ENCODE results near the gene FETUB.

The FETUB gene

DNA sequence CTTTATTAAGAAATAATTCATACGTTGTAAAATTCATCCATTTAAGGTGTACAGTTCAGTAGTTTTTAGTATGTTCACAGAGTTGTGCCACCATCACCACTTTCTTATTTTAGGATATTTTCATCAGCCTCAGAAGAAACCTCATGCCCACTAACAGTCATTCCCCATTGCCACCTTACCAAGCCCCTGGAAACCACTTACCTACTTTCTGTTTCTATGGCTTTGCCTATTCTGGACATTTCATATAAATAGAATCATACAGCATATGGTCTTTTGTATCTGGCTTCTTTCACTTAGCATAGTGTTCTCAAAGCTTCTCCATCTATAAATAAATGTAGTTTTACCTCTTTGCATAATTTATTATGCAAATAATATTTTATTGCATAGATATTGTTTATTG, 6.6 kb downstream of the FETUB start:
- no peaks in the 10 kb centered on the region for H3K36me3 ChIP-seq (ENCODE audit: control insufficient read depth, insufficient read depth, low read length)
- H3K4me3 ChIP-seq (ENCODE audit: low read length): no peak overlapping the region
- no peaks in the 10 kb centered on the region for H3K27me3 ChIP-seq (ENCODE audit: control insufficient read depth, insufficient read depth, low read length)
- H3K4me1 ChIP-seq (ENCODE audit: control insufficient read depth, insufficient read depth, low read length): no peaks in the 10 kb centered on the region
- no peak overlapping the region for H3K9ac ChIP-seq (ENCODE audit: low read length)
- no peak overlapping the region for H3K27ac ChIP-seq (ENCODE audit: low read depth, low read length)

DNA sequence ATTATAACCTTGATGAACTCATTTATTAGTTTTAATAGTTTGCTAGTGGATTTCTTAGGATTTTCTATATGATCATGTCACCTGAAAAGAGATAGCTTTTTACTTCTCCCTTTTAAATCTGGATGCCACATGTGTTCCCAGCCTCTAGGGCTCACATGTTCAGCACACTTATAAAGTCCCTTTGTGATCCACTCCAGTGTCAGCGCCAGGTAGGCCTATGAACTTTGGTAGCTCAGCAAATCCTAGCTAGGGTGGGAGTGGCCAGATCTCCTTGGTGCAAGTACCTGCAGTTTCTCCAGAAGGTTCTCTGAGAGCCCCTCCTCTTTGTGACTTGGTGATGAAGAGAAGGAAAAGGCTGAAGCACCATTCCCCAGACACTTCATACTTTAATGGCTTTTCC, 8.7 kb downstream of the FETUB start:
- H3K4me1 ChIP-seq (ENCODE audit: control insufficient read depth, insufficient read depth, low read length): no peaks in the 10 kb centered on the region
- no peak overlapping the region for H3K4me3 ChIP-seq (ENCODE audit: low read length)
- H3K27me3 ChIP-seq (ENCODE audit: control insufficient read depth, insufficient read depth, low read length): no peaks in the 10 kb centered on the region
- H3K27ac ChIP-seq (ENCODE audit: low read depth, low read length): no peak overlapping the region
- no peaks in the 10 kb centered on the region for H3K36me3 ChIP-seq (ENCODE audit: control insufficient read depth, insufficient read depth, low read length)
- no peak overlapping the region for H3K9ac ChIP-seq (ENCODE audit: low read length)

DNA sequence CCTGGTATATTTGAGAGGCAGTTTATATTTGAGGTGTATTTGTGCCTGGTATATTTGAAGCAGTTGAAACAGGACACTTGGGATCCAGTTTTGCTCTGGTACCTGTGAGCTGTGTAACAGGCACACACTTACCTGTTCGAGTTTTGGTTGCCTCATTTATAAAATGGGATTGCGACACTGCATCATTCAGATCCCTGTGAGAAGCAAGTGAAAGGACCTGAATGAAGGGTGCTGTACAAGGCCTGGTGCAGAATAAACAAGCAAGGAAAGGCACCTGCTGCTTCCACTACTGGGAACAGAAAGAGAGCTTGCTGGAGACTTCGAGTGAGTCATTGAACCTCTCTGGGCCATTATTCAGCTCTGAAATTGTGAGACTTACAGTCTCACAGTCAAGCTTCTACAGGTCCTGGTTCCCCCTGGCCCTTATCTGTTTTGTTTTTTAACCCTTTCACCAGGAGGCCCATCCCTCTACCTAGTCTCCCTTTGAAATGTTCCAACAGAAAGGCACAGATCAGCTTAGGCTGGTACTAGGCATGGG, 11.5 kb downstream of the FETUB start:
- no peaks in the 10 kb centered on the region for H3K27me3 ChIP-seq (ENCODE audit: control insufficient read depth, insufficient read depth, low read length)

DNA sequence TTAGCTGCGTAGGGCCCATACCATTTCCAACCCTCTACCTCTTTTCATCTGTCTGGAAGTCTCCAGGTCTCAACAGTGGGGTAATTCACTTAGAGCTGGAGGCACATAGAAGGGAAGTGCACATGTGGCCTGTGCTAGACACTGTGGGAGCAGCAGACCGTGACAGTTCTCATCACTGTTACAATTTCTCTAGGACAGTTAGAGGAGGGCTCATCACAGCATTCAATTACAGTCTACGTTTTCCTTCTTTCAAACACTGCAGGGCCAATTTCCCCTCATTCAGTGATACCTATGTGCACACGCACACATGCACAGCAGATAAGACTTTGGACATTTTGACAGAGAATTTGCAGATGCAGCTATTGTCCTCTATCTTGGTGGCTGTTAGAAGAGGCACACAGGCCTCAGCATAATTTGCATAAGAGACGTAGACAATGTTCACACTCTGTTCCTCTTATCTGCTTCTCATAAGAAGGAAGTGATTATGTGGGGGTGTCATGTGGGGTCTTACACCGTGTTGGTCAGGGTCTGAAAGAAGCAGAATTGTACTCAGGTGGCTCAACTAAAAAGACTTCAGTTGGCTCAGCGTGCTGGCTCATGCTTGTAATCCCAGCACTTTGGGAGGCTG, 13.0 kb downstream of the FETUB start:
- no peaks in the 10 kb centered on the region for H3K4me1 ChIP-seq (ENCODE audit: control insufficient read depth, insufficient read depth, low read length)
- no peak overlapping the region for H3K27ac ChIP-seq (ENCODE audit: low read depth, low read length)
- H3K9ac ChIP-seq (ENCODE audit: low read length): no peak overlapping the region
- no peak overlapping the region for H3K4me3 ChIP-seq (ENCODE audit: low read length)
- H3K27me3 ChIP-seq (ENCODE audit: control insufficient read depth, insufficient read depth, low read length): no peaks in the 10 kb centered on the region
- no peaks in the 10 kb centered on the region for H3K36me3 ChIP-seq (ENCODE audit: control insufficient read depth, insufficient read depth, low read length)

More for the DNA sequence above, 11.5 kb downstream of the FETUB start:
- Histone ChIP-seq H3K36me3 (ENCODE audit: control insufficient read depth, insufficient read depth, low read length) (no peaks in the 10 kb centered on the region), H3K4me3 (ENCODE audit: low read length) (no peak overlapping the region), H3K9ac (ENCODE audit: low read length) (no peak overlapping the region), H3K27ac (ENCODE audit: low read depth, low read length) (no peak overlapping the region), H3K4me1 (ENCODE audit: control insufficient read depth, insufficient read depth, low read length) (no peaks in the 10 kb centered on the region)

DNA sequence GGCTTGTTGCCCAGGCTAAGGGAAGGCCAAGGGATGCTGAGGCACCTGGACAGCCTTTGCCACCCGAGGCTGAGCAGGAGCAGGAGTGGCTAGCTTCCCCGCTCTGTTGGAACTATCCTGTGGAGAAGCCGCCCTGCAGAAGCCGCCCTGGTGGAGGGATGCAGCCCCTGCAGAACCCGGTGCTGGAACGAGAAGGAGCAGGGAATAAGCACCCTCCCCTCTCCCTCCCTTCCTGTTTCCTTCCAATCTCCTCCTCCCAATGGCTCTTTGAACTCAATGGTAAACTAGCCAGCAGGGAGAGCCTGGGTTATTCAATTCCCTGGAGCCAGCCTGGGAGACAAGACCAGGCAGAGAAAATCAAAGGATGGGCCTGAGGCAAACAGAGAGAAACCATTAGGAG, 13.8 kb downstream of the FETUB start:
- Histone ChIP-seq H3K9ac (ENCODE audit: low read length) (no peak overlapping the region), H3K36me3 (ENCODE audit: control insufficient read depth, insufficient read depth, low read length) (no peaks in the 10 kb centered on the region), H3K27me3 (ENCODE audit: control insufficient read depth, insufficient read depth, low read length) (no peaks in the 10 kb centered on the region), H3K4me3 (ENCODE audit: low read length) (no peak overlapping the region), H3K27ac (ENCODE audit: low read depth, low read length) (no peak overlapping the region), H3K4me1 (ENCODE audit: control insufficient read depth, insufficient read depth, low read length) (no peaks in the 10 kb centered on the region)

DNA sequence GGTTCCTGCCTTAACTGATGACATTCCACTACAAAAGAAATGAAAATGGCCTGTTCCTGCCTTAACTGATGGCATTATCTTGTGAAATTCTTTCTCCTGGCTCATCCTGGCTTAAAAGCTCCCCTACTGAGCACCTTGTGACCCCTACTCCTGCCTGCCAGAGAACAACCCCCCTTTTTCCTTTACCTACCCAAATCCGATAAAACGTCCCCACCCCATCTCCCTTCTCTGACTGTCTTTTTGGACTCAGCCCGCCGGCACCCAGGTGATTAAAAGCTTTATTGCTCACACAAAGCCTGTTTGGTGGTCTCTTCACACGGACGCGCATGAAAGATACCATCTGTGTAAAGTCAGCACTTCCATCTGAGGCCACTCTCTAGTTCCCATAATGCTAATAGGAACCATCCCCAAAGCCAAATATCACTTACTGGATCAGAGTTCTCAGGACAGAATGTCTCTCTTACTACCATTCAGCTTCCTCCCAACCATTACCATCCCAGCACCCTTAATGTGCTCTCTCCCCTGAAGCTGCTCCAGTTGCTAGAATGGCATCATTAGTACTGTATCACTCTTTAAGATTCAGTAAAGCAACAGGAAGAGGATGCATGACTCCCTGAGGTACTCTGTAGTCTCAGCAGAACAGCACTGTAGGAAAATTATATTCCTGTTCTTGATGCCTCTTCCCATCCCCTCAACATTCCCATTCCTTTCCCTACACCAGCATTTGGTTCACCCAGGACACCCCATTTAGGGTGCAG, 23.3 kb downstream of the FETUB start:
- Histone ChIP-seq H3K9ac (ENCODE audit: low read length) (no peak overlapping the region), H3K27ac (ENCODE audit: low read depth, low read length) (no peak overlapping the region), H3K27me3 (ENCODE audit: control insufficient read depth, insufficient read depth, low read length) (no peaks in the 10 kb centered on the region), H3K4me3 (ENCODE audit: low read length) (no peak overlapping the region), H3K36me3 (ENCODE audit: control insufficient read depth, insufficient read depth, low read length) (no peaks in the 10 kb centered on the region), H3K4me1 (ENCODE audit: control insufficient read depth, insufficient read depth, low read length) (no peaks in the 10 kb centered on the region)

DNA sequence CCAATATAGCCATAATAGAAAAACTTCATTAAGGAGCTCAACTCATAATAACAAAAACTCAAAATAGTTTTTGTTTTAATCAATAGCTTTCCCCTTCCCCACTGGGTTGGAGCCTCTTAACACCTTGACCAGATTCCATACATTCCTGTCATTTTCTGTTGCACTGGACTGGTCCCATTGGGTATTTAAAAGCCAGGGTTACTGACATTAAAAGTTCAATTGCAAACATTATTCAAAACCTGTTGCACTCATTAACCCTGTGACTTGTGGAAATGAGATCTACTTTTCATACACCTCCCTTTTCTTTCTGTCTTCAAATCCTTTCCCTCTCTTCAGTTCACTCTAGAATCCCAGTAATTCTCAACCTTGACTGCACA, 23.9 kb downstream of the FETUB start:
- no peaks in the 10 kb centered on the region for H3K4me1 ChIP-seq (ENCODE audit: control insufficient read depth, insufficient read depth, low read length)
- no peak overlapping the region for H3K9ac ChIP-seq (ENCODE audit: low read length)
- H3K27me3 ChIP-seq (ENCODE audit: control insufficient read depth, insufficient read depth, low read length): no peaks in the 10 kb centered on the region
- H3K36me3 ChIP-seq (ENCODE audit: control insufficient read depth, insufficient read depth, low read length): no peaks in the 10 kb centered on the region
- no peak overlapping the region for H3K27ac ChIP-seq (ENCODE audit: low read depth, low read length)
- H3K4me3 ChIP-seq (ENCODE audit: low read length): no peak overlapping the region

DNA sequence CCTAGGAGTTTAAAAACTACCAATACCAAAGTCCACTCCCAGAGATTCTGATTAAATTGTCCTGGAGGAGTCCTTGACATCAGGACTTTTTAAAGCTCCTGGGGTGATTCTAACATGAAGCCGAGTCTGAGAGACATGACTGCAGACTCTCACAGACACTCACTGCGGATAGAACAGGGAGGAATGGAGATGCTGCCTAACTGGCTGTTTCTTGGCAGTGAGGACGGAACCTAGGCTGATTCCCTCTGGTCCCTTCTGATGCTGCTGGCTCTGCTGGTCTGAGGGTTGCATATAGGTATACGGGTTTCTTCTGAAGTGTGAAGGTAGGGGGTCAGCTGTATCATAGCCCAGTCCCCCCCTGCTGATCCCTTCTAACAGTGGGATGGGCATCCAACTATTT, 24.3 kb downstream of the FETUB start:
- Histone ChIP-seq H3K4me3 (ENCODE audit: low read length) (no peak overlapping the region), H3K4me1 (ENCODE audit: control insufficient read depth, insufficient read depth, low read length) (no peaks in the 10 kb centered on the region), H3K9ac (ENCODE audit: low read length) (no peak overlapping the region), H3K27ac (ENCODE audit: low read depth, low read length) (no peak overlapping the region), H3K27me3 (ENCODE audit: control insufficient read depth, insufficient read depth, low read length) (no peaks in the 10 kb centered on the region), H3K36me3 (ENCODE audit: control insufficient read depth, insufficient read depth, low read length) (no peaks in the 10 kb centered on the region)

DNA sequence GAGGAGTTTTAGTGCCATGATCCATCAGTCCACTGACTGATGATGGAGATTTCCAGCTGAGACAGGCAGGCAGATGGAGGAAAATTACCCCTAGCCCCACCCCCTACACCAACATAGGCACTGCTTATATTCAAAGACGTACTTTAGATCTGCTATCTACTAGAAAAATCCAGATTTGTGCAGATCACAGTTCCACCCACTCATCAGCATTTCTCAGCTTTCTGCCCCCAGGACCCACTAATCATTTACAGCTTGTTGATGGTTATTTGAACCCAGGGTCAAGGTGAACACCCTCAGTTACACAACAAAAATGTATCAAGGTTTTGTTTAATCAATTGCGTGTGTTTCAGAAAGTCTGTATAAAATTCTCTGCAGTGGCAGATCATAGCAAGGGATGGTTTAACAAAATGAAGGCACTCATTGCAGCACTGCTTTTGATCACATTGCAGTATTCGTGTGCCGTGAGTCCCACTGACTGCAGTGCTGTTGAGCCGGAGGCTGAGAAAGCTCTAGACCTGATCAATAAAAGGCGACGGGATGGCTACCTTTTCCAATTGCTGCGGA, 25.5 kb downstream of the FETUB start, which contains the start of gene HRG:
TSS of gene HRG (plus strand) at position 390 of the 564 bp plus-strand sequence. CDS start at position 408, 18 bp downstream.
- Histone ChIP-seq H3K36me3 (ENCODE audit: control insufficient read depth, insufficient read depth, low read length) (no peaks in the 10 kb centered on the region), H3K27me3 (ENCODE audit: control insufficient read depth, insufficient read depth, low read length) (no peaks in the 10 kb centered on the region), H3K9ac (ENCODE audit: low read length) (no peak within 1 kb of the TSS), H3K4me1 (ENCODE audit: control insufficient read depth, insufficient read depth, low read length) (no peaks in the 10 kb centered on the region), H3K27ac (ENCODE audit: low read depth, low read length) (no peak within 1 kb of the TSS), H3K4me3 (ENCODE audit: low read length) (no peak within 1 kb of the TSS)

DNA sequence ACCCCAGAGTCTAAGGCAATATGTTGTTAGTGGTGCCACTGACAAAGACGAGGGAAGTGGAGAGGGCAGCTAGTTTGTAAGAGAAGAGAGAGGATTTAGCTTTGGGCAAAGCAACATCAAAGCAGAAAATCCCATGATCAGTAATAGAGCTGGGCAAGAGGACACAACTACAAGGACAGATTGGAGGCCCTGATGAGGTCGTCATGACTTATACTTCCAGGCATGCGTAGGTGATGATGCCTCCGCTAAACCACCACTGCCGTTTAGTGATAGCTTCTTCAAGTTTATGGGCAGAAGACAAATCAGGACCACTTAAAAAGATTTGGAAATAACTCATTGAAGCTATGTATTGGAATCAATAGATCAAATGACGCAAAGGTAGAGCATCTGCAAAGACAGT, 28.2 kb downstream of the FETUB start:
- H3K27me3 ChIP-seq (ENCODE audit: control insufficient read depth, insufficient read depth, low read length): no peaks in the 10 kb centered on the region
- H3K27ac ChIP-seq (ENCODE audit: low read depth, low read length): no peak overlapping the region
- H3K4me1 ChIP-seq (ENCODE audit: control insufficient read depth, insufficient read depth, low read length): no peaks in the 10 kb centered on the region
- no peak overlapping the region for H3K4me3 ChIP-seq (ENCODE audit: low read length)
- H3K9ac ChIP-seq (ENCODE audit: low read length): no peak overlapping the region
- H3K36me3 ChIP-seq (ENCODE audit: control insufficient read depth, insufficient read depth, low read length): no peaks in the 10 kb centered on the region

DNA sequence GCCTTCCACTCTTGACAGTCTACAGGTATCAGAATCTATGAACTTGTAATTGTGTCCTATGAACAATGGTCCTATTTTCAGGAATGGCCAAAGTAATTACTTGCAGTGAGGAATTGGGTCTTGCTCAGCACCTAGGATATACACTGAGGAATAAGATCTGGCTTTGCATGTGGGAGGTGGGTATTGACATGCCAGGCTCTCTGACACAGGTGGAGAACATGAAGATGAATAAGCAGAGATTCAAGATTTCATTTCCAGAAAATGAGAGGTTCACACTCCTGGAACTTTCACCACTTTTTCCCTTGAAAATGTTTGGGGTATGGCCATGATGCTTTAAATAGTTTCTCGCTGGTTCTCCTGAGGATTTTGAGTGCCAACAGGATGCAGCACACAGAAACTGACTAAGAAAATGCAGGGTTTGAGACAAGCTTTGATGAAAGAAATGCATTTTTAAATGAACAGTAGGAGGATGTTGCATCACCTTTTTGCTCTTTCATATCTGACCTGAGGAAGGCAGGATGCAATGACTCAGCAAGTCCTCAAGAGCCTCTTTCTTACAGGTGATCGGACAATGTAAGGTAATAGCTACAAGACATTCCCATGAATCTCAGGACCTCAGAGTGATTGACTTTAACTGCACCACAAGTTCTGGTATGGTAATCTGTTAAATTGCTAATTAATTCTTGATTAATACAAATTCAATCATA, 29.3 kb downstream of the FETUB start:
- Histone ChIP-seq H3K4me1 (ENCODE audit: control insufficient read depth, insufficient read depth, low read length) (no peaks in the 10 kb centered on the region), H3K27ac (ENCODE audit: low read depth, low read length) (no peak overlapping the region), H3K36me3 (ENCODE audit: control insufficient read depth, insufficient read depth, low read length) (no peaks in the 10 kb centered on the region), H3K4me3 (ENCODE audit: low read length) (no peak overlapping the region), H3K9ac (ENCODE audit: low read length) (no peak overlapping the region), H3K27me3 (ENCODE audit: control insufficient read depth, insufficient read depth, low read length) (no peaks in the 10 kb centered on the region)

DNA sequence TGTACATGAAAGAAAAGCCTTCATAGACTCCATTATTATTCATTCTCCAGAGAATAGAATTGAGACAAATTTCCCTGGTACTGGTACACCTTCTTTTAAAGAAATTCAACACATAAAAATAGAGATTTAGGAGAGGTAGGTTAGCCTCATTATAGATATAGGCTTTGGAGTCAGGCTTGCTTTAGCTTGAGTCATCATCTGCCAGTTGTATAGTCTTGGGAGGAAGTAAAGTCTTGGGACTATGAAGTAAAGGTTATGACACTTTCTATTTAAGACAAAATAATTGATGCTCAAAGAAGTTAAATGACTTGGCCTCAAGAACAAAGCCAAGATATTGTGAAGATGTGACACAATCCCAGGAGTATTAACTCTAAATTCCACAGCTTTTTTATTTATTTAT, 30.0 kb downstream of the FETUB start:
- Histone ChIP-seq H3K4me1 (ENCODE audit: control insufficient read depth, insufficient read depth, low read length) (no peaks in the 10 kb centered on the region), H3K27ac (ENCODE audit: low read depth, low read length) (no peak overlapping the region), H3K36me3 (ENCODE audit: control insufficient read depth, insufficient read depth, low read length) (no peaks in the 10 kb centered on the region), H3K27me3 (ENCODE audit: control insufficient read depth, insufficient read depth, low read length) (no peaks in the 10 kb centered on the region), H3K4me3 (ENCODE audit: low read length) (no peak overlapping the region), H3K9ac (ENCODE audit: low read length) (no peak overlapping the region)
